SW480 (cell line): ENCODE data around the gene MAP2K2.
A peak's percentile ranks its signal among the peaks of the same experiment; 100 is the strongest.

ENCODE experiments used
- DNase-seq: peaks from one replicate; pipeline ENCODE4 v3.0.0-alpha.2; 2016; ENCODE audit warnings: low spot score

MAP2K2 gene

GRCh38 chr19:4099041-4099764, 24.7 kb downstream of the MAP2K2 start:
- no peak for DNase-seq

GRCh38 chr19:4098493-4098892, 25.4 kb downstream of the MAP2K2 start:
- no peak for DNase-seq

- no peak for DNase-seq
These were observed 26.4 kb downstream of the MAP2K2 start for GRCh38 chr19:4097501-4097900.

DNA sequence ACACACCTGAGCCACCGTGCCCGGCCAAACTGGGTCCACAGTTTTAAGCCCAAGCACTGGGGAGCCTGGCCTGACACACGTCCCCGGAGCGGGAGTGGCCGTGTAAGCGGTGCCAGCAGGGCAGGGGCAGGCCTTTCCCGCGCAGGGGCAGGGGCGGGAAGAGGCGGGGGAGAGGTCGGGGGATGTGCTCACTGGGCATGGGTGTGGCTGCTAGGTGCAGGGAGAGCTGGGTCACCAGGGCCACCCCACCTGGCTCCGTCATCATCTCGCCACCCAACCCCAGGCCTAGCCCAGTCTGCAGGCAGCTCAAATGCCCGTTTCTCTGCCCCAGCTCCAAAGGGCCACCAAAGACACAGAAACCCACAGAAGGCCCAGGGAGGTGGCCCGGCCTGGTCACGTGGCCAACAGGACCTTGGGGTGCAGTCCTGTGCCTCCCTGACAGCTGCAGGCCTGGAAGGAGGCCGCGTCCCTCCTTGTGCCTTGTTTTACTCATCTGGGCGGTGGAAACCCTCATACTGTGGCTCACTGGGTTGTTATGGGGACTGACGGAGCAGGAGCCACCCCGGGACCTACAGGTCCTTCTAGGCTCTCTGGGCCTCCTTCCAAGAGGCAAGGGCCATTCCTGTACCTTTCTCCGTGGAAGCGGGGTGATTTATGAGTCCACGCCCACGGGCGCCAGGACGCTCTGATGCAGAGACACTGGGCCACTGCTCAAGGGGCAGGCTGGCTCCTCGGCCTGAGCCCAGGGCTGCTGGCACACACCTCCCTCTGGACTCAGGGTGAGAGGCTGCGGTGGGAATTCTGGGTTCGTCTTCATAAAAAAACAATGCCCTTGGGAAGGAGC, 27.7 kb downstream of the MAP2K2 start:
- DNase-seq: no peak

- no peak for DNase-seq
These were observed 28.5 kb downstream of the MAP2K2 start for GRCh38 chr19:4095488-4095844.

DNA sequence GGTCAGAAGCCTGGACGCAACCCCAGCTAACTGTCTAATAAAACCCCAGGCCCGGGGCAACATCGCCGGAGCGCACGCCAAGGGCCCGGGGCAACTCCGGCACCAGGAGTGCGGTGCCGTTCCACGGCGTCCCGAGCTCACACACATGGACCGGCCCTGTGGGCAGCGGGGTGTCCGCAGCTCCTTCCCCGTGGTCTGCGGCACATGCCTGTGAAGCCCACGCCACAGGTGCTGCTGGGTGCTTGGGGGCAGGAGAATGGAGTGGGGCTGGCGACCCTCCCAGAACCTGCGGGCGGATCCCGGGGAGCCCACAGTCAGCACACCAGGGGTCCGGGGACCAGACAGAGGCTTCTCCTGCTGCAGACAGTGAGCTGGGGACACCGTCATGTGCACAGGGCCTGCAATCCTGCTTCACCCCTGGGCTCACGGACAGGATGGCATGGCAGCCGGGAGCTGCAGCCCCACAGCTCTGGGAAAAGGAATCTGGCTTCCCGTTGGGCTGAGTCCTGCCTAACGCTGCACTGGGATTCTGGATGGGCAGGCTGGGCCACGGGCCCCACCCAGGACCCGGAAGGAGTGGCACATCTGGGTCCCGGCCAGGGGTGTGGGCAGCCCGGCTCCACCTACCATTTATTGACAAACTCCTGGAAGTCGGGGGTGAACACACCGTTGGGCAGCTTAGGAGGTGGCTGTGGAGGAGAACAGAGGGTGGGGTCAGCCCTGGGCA, 29.0 kb downstream of the MAP2K2 start:
- no peak for DNase-seq

DNA sequence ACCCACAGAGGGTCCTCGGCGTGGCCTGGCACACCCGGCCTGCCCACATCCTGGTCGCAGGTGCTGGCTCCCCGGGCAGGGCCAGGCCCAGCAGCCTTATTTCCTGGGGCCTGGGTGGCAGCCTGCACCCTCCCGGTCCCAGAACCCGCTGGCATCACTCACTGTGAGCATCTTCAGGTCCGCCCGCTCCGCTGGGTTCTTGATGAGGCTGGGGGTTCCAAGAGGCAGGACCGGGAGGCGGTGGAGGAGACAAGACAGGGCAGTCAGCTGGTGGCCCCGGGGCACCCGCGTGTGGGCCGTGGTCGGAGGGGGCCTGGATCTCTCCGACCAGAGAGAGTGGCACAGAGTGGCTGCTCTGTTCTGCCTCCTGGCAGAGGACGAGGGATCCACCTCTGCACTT, 29.6 kb downstream of the MAP2K2 start:
- no peak for DNase-seq

- no peak for DNase-seq
These were observed 30.2 kb downstream of the MAP2K2 start for GRCh38 chr19:4093643-4094175.

DNA sequence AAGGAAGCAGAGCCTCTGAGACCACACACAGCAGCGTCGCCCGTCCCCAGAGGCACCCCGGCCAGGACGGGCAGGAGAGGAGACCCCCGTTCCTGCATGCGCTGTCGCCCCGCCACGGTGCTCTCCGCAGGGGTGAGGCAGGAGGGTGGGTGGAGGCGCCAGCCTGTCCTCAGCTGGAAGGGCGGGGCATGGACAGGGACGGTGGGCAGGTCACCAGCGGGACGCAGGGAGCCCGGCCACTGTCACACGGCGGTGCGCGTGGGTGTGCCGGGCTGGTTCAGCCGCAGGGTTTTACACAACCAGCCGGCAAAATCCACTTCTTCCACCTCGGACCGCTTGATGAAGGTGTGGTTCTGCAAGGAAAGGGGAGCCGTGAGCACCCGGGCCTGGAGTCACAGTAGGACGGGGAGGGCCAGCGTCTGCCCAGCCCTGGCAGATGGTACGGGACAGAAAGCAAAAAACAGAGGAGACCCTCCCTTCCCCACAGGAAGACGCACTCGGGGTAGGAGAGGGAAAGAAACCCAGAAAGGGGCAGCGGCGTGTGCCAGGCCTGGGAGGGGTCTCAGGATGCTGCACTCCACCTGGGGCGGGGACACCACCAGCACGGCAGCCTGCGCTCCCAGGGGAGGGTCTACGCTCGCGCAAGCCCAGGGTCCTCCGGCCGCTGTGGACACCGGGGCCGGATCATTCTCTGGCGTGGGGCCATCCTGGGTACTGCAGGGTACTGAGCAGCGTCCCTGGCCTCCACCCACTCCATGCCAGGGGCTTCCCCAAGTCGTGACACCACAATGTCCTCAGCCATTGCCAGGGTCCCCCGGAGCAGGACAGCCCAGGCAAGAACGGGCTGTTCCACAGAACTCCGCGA, 33.3 kb downstream of the MAP2K2 start:
- peak; percentile 57 for DNase-seq

GRCh38 chr19:4089946-4090345, 34.0 kb downstream of the MAP2K2 start:
- DNase-seq: peak; percentile 29

DNA sequence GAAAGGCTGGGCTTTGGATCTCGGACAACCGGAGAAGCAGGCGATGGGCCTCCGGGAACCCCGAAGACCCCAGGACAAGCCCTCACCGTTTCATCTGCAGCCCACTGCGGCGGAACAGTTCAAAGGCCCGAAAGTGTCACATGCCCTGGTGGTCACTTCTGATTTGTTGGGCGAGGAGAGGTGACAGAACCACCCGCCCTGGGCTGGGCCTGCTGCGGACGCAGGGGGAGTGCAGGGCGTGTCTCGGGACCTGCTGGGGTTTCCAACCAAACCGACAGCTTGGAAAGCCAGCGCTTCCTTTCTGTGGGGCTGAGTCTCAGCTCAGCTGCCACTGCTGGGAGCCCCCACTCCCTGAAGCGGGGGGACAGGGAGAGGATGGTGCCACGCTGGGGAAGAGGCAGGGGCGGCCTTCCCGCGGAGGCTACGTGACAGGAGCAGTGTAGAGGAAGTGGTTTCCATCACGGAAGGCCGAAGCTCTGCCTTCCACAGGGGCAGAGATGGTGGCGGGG, 34.5 kb downstream of the MAP2K2 start:
- peak; percentile 84 for DNase-seq

GRCh38 chr19:4088975-4089374, 34.9 kb downstream of the MAP2K2 start:
- DNase-seq: peak; percentile 66

DNA sequence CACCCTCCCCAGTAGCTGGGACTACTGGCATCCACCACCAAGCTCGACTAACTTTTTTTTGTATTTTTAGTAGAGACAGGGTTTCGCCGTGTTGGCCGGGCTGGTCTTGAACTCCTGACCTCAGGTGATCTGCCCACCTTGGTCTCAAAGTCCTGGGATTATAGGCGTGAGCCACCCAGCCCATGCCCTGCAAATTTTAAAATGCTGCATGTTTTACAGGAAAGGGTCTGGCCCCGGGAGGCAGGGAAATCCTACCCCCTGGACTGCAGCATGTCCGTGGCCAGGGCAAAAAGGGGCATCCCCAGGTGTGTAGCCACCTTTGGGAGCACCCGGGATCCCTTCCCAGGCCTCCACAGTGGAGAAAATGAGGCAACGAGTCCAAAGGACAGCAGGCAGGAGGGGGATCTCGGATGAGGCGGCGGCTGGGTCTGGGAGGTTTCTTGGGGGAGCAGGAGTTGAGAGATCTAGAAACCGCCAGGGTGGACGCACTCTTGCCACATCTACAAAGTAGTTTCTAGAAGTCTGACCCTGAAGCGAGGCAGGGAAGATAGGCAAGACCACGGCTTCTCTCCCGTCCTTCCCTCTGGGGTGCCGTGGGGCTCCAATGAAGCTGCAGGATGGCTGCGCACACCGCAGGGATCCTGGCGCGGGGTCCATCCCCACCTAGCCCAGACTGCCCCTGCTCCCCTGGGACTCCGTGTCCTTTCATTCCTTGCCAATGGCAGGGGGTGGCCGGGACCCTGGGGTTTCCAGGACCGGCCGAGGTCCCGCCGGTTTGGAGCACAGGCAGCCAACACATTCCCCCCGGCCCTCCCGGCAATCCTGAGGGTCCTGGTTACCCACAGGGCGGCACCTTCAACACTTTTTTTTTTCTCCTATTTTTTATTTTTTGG, 35.9 kb downstream of the MAP2K2 start:
- DNase-seq: no peak

DNA sequence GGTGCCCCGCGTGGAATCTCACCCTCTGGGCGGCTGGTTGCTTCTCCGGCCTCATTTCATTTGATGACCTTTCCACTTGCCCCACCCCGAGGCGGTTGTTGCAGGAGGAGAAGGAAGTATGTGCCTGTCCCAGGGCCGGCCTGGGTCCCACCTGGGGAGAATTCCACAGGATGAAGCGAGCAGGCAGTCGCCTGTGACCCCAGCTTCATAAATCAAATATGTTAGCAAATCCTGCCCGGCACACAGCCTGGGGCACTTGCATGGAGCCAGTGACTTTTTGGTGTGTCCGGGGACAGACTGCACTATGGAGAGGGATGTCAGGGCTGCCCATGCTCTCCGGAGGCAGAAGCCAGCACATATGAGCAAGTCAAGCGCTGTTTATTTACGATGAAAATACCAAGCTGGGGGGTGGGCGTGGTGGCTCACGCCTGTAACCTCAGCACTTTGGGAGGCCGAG, 37.5 kb downstream of the MAP2K2 start:
- DNase-seq: no peak

DNA sequence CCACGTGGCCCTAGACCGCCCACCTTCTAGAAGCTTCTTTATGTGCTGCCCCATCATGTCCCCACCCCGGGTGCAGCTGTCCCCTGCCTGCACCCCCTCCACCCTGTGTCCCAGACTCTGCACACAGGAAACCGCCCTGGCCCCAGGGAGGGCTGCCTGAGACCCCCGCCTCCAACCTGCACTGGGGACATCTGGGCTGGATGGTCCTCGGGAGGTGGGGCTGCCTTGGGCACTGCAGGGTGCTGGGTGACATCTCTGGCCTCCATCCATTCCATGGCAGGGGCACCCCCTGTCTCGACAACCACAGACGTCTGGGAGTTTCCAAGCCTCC, 39.4 kb downstream of the MAP2K2 start:
- no peak for DNase-seq

DNA sequence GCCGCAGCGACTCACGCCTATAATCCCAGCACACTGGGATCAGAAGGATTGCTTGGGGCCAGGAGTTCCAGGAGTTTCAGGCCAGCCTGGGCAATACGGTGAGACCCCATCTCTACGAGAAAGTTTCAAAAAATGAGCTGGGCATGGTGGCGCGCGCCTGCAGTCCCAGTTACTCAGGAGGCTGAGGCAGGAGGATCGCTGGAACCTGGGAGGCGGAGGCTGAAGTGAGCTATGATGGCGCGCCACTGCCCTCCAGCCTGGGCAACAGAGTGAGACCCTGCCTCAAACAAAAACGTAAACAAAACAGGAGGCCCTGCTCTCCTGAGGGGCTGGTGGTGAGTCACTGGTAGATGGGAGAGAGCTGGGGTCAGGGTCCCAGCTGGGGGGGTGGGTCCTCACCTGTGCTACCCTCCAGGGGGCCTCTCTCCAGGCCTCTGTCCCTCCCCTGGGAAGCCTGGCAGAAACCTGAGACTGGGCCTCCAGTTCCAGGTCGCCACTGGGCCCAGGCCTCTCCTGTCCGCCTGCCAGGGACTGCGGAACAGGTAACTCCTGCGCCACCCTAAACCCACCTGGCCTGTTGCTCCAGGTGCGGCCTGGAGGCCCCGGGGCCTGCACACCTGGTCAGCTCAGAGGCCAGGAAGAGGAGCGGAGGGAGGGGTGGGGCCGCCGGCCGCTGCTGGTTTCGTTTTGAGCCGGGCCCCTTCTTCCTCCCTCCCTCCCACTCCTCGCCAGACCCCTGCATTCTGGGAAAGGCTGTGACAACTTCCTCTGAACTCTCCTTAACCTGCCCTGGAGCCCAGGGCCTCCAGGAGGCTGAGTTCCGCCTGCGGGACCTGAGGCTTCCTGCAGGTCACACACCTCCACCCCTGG, 40.0 kb downstream of the MAP2K2 start:
- no peak for DNase-seq

DNA sequence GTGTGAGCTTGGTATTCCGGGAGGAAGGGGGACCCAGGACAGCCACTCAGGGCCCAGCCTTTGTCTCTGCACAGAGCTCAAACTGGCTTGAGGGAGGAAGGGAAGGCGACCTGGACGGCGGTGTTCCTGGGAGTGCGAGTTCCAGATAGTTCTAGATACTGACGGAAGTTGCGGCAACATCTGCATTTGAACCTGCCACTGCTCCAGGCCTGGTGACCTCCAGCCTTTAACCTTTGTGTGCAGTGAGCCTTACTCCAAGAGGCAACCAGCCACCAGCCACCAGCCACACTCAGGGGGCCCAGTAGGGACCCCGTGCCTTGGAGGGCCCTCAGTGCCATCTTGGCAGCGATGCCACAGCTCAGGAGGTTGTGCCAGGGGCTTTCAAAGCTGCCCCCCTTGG, 41.8 kb downstream of the MAP2K2 start:
- DNase-seq: no peak

DNA sequence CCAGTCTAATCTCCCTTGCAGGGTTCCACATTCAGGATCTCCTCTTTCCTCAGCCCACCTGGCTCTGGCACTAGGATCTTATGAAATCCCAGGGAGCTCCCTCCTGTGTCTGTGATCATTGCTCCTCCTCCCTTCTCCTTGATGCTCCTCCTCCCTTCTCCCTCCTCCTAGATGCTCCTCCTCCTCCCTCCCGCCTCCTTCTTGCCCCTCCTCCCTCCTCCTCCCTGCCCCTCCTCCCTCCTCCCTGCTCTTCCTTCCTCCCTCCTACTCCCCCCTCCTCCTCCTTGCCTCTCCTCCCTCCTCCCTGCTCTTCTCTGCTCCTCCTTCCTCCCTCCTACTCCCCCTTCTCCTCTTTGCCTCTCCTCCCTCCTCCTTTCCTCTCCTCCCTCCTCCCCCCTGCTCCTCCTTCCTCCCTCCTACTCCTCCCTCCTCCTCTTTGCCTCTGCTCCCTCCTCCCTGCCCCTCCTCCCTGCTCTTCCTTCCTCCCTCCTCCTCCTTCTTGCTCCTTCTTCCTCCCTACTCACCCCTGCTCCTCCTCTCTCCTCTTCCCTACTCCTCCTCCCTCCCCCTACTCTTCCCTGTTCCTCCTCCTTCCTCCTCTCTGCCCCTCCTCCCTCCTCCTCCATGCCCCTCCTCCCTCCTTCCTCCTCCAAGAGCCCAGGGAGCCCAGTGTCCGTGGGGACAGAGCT, 42.3 kb downstream of the MAP2K2 start:
- no peak for DNase-seq

- DNase-seq: no peak
These were observed 43.4 kb downstream of the MAP2K2 start for GRCh38 chr19:4080473-4080872.
